Activated naive CD4-positive, alpha-beta T cell treated with anti-CD3 and anti-CD28 coated beads for 36 hours (primary cell): ENCODE data around the gene NMUR1. TPM values are rescaled to one million over a fixed set of nuclear protein-coding genes. Genes with fewer than 3 reads are reported as not detected.

Source experiments
- CTCF ChIA-PET: fragments of 350-600 bp; sonication (Branson Sonifier 250); formaldehyde crosslinking; loops from one replicate; lab custom pipeline; 2021; ENCODE audit warnings: antibody characterized with exemption; lab: Charles Lee
- DNase-seq: peaks from one replicate; pipeline ENCODE4 v3.0.0-alpha.2; 2020
- H3K27ac Mint-ChIP-seq: one replicate; pipeline ENCODE4 v1.8.0; 2021; ENCODE audit warnings: mild to moderate bottlenecking, mixed read lengths
- H3K27me3 Mint-ChIP-seq: one replicate; pipeline ENCODE4 v1.8.0; 2021; ENCODE audit warnings: low read depth, mixed read lengths
- H3K36me3 Mint-ChIP-seq: one replicate; pipeline ENCODE4 v1.8.0; 2021; ENCODE audit warnings: low read depth, mixed read lengths
- H3K4me1 Mint-ChIP-seq: one replicate; pipeline ENCODE4 v1.8.0; 2021; ENCODE audit warnings: low read depth, mixed read lengths
- H3K4me3 Mint-ChIP-seq: one replicate; pipeline ENCODE4 v1.8.0; 2021; ENCODE audit warnings: mild to moderate bottlenecking, moderate library complexity, mixed read lengths
- H3K9me3 Mint-ChIP-seq: one replicate; pipeline ENCODE4 v1.8.0; 2021; ENCODE audit warnings: mixed read lengths
- intact Hi-C: fragments of 100-400 bp; cut with micrococcal nuclease; formaldehyde crosslinking; loops from one replicate; pipeline ENCODE4 v1.15.1; 2023
- total RNA-seq, 2 experiments: library from RNA; stranded (reverse); gene quantifications; one replicate each; pipeline ENCODE4 v1.2.3, GENCODE V29; 2021

The NMUR1 gene
- total RNA-seq, 2 experiments from 2014 or later, result not detected

DNA sequence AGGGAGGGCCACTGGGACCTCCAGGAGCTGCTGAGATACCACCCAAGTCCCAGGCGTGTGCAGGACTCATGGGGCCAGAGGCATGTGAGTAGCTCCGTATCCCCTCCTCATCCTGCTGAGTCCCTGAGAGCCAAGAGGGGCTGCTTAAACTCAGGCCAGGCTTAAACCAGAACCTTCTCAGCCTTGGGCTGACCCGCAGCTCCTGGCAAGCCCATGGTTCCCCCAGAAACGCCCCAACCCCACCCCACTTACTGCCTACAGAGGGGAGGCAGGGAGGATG, 2.5 kb upstream of the NMUR1 start:
- H3K27ac Mint-ChIP-seq, result no peak overlapping the region
- peaks cover 5% of the 10 kb centered on the region for H3K4me1 Mint-ChIP-seq
- peaks cover 15% of the 10 kb centered on the region for H3K27me3 Mint-ChIP-seq
- no peak overlapping the region for H3K4me3 Mint-ChIP-seq
- H3K9me3 Mint-ChIP-seq, result no peaks in the 10 kb centered on the region
- intact Hi-C loops, result no loop called here
- no peak for DNase-seq
- CTCF ChIA-PET, result interaction anchor here (0.6 to 2.2 kb wide), 4 partner anchors 10 to 33 kb away, joined by 3 to 11 read pairs (median 4); no protein-coding TSS in a partner anchor
- H3K36me3 Mint-ChIP-seq, result no peaks in the 10 kb centered on the region

DNA sequence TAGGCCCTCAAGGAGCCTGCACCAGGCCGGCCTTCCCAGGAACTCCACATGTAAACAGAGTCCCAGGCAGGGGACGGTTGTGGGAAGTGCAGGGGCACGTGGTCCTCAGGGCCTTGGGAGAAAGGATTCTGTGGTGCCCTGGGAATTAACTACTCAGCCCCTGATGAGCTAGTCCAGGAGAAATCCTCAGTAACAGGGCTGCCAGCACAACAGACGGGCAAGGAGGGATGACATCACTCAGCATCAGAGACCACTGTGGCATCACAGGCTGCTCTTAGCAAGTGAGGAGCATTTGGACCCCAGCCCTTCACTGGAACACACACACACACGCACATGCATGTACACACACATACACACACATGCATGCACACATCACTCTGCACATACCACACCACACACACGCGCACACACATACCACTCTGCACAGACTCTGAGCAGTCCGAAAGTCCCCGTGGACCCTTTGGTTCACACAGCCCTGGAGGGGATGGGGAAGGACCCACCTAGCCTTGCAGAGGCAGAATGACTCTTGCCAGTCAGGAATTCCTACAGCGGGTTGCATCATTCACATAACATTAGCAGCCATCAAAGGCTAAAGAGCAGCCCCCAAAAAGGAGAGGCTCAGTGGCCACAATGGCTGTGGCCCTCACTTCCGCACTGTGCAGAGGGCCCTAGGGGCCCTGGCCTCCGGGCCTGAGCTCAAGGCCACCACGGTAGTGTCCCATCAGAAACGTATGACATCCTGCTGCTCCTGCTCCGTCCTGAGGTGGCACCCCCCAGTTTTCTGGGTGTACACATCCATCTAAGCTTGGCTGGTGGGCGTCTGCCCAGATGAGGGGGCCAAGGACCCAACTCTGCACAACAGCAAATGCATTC, 1.9 kb upstream of the NMUR1 start:
- no peaks in the 10 kb centered on the region for H3K36me3 Mint-ChIP-seq
- no peaks in the 10 kb centered on the region for H3K9me3 Mint-ChIP-seq
- CTCF ChIA-PET, result interaction anchor here (0.6 to 2.2 kb wide), 6 partner anchors 11 to 34 kb away, joined by 3 to 11 read pairs (median 4); no protein-coding TSS in a partner anchor
- DNase-seq, result no peak
- no peak overlapping the region for H3K4me3 Mint-ChIP-seq
- intact Hi-C loops, result no loop called here
- H3K27me3 Mint-ChIP-seq, result peaks cover 15% of the 10 kb centered on the region
- peaks cover 5% of the 10 kb centered on the region for H3K4me1 Mint-ChIP-seq
- H3K27ac Mint-ChIP-seq, result no peak overlapping the region

DNA sequence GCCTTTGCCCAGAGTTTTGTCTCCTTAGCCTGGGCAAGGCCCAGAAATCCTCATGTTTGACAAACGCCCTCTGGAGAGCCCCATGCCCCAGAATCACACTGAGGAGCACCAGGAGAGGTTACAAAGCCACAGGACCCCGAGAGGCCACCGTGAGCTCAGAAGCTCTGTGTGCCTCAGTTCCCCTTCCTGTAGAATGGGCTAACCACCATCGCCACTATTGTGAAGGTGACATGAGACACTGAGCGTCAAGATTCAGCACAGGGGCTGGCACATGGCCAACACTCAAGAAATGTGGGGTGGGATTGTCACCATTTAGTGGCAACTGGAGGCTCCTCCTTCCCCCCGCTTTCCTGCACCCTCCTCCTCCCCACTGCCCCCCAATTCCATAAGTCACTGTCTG, 1.2 kb upstream of the NMUR1 start:
- intact Hi-C loops, result no loop called here
- Mint-ChIP-seq H3K4me3 (no peak overlapping the region), H3K27me3 (peaks cover 15% of the 10 kb centered on the region), H3K9me3 (no peaks in the 10 kb centered on the region), H3K36me3 (no peaks in the 10 kb centered on the region), H3K27ac (no peak overlapping the region), H3K4me1 (peaks cover 5% of the 10 kb centered on the region)
- CTCF ChIA-PET, result interaction anchor here (0.9 to 1.9 kb wide), 4 partner anchors 8 to 35 kb away, joined by 4 to 7 read pairs (median 6); no protein-coding TSS in a partner anchor
- DNase-seq, result no peak

DNA sequence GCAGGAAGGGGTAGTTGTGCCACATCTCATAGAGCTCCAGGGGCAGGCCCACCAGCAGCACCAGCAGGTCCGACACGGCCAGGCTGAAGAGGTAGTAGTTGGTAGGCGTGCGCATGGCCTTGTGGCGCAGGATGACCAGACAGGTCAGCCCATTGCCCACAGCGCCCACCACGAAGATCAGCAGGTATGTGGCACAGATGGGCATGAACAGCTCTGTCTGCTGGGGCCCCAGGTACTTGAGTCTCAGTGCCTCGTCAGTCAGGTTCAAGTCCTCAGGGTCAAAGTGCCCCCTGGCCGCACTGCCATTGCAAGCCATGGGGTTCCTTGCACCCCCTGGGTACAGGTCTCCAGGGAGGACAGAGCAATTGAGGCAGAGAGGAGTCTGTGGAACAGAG, 1.6 kb downstream of the NMUR1 start:
- intact Hi-C loops, result no loop called here
- no peak overlapping the region for H3K27ac Mint-ChIP-seq
- peaks cover 15% of the 10 kb centered on the region for H3K27me3 Mint-ChIP-seq
- no peak overlapping the region for H3K4me3 Mint-ChIP-seq
- H3K9me3 Mint-ChIP-seq, result no peaks in the 10 kb centered on the region
- no peak for DNase-seq
- H3K4me1 Mint-ChIP-seq, result peaks cover 14% of the 10 kb centered on the region
- no peaks in the 10 kb centered on the region for H3K36me3 Mint-ChIP-seq
- CTCF ChIA-PET, result interaction anchor here (0.6 to 1.0 kb wide), 4 partner anchors 9 to 72 kb away, joined by 3 read pairs; no protein-coding TSS in a partner anchor

DNA sequence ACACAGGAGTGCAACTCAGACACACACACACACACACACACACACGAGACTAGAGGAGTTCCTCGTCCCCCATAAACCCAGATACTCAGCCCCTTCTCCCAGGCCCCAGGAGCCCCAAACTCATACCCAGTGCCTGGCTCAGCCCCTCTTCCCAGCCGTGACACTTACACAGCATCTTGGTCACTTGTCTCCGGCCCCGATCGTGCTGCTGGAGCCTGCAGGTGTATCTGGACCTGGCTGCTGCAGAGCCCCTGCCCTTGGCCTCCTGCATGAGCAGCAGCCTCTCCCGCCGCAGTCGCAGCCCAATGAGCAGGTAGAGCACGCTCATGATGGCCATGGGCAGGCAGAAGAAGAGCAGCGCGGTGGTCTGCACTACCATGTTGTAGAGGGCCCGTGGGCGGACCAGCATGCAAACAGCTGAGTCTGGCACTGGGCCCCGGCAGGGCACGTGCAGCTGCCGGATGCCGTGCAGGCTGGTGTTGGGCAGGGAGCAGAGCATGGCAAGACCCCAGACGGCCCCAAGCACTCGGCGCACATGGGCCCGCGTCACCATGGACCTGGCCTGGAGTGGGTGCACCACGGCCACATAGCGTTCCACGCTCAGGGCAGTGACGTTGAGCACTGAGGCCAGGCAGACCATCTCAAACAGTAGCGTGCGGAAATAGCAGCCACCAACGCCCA, 2.1 kb downstream of the NMUR1 start:
- DNase-seq, result no peak
- H3K4me1 Mint-ChIP-seq, result peaks cover 14% of the 10 kb centered on the region
- CTCF ChIA-PET, result interaction anchor here (0.6 to 1.0 kb wide), 3 partner anchors 8 to 72 kb away, joined by 3 read pairs; no protein-coding TSS in a partner anchor
- no peak overlapping the region for H3K4me3 Mint-ChIP-seq
- no peaks in the 10 kb centered on the region for H3K36me3 Mint-ChIP-seq
- peaks cover 15% of the 10 kb centered on the region for H3K27me3 Mint-ChIP-seq
- no peak overlapping the region for H3K27ac Mint-ChIP-seq
- no peaks in the 10 kb centered on the region for H3K9me3 Mint-ChIP-seq
- intact Hi-C loops, result no loop called here

DNA sequence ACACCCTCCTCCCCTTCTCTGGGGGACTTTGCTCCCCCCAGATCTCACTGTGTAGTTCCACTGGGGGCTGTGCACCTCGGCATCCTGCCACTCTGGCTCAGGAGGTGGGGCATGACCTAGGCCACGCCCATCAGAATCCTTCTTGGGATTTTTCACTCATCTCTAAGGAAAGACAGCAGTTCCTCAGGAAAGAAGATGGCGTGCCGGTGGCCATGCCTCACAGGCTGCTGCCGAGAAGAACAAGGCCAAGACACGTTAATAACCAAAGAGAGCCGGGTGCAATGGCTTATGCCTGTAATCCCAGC, 3.2 kb downstream of the NMUR1 start:
- intact Hi-C loops, result no loop called here
- no peak overlapping the region for H3K4me3 Mint-ChIP-seq
- no peaks in the 10 kb centered on the region for H3K9me3 Mint-ChIP-seq
- H3K27ac Mint-ChIP-seq, result no peak overlapping the region
- H3K36me3 Mint-ChIP-seq, result no peaks in the 10 kb centered on the region
- peaks cover 14% of the 10 kb centered on the region for H3K4me1 Mint-ChIP-seq
- peaks cover 15% of the 10 kb centered on the region for H3K27me3 Mint-ChIP-seq
- CTCF ChIA-PET, result interaction anchor here (0.8 to 1.6 kb wide), 2 partner anchors 9 to 25 kb away, joined by 5 to 8 read pairs; no protein-coding TSS in a partner anchor
- no peak for DNase-seq

DNA sequence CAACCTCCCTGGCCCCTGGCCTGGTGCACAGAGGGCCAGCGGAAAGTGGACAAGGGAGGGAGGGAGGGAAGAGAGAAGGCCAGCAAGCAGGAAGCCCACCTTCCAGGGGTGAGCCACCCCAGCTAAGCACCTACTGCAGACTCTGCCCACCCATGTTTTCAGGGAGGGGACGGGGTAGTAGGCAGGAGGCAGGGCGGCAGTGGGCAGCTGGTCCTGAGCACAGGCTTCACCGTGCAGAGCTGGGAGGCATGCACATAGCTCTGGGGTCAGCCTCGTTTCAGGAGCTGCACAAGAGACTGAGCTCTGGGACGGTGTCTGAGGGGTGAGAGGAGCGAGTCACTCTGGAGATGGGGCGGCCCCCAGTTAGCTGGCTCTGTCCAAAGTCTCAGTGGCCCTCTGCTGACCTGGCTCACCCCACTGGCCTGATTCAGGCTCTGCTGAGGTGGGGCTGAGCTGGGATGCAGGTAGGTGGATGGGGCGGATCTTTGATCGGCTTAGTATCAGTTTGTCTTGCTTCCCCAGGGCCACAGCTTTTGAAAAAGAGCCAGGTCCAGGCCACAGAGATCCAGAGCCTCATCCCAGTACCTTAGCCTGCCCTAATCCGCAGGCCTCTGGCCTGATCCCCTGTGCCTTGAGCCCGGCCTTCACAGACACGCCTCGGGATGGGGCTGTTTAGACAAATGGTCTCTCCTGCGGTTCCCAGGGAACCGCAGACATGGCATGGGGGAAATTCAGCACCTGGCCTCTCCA, 3.7 kb downstream of the NMUR1 start:
- Mint-ChIP-seq H3K36me3 (no peaks in the 10 kb centered on the region), H3K27ac (no peak overlapping the region), H3K9me3 (no peaks in the 10 kb centered on the region), H3K27me3 (peaks cover 15% of the 10 kb centered on the region), H3K4me1 (peaks cover 14% of the 10 kb centered on the region), H3K4me3 (no peak overlapping the region)
- CTCF ChIA-PET, result interaction anchor here (0.6 to 1.6 kb wide), 4 partner anchors 9 to 89 kb away, joined by 3 to 8 read pairs (median 6); no protein-coding TSS in a partner anchor
- intact Hi-C loops, result no loop called here
- DNase-seq, result no peak

DNA sequence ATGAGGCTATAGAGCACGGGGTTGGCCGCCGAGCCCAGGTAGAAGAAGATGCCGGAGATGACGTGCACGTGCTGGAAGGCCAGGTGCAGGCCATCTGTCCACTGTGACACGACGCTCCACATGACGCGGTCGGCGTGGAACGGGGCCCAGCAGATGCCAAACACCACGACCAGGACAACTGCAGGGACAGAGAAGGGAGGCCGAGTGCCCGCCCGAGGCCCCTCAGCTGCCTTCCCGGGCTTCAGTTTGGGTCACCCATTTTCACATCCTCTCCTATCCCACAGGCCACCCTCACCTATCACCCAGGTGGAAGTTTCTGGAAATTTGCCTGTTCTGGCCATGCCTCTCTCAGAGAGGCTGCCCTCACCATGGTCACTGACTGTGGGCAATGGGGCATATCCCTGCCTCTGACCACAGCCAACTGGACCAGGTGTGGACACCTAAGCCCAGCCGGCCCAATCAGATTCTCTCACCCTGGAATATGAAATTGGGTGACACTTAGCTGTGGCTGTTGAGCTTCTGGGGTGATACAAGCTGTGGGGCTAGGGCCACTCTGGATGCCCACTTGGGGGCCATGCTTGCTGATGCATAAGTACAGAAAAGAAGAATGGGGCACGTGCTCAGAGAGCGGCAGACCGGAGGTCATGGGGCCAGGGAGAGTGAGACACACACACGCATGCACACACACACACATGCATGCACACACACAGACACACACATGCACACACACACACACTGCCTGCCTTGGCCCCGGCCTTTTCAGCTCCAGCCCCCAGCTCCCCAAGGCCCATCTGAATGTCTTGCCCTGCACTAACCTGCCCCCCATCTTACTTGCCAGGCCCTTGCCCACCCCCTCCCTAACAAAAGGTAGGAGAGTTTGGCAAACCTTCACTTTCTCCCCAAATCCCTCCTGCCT, 4.7 kb downstream of the NMUR1 start:
- Mint-ChIP-seq H3K4me1 (peaks cover 10% of the 10 kb centered on the region), H3K27me3 (peaks cover 10% of the 10 kb centered on the region), H3K9me3 (no peaks in the 10 kb centered on the region), H3K36me3 (no peaks in the 10 kb centered on the region), H3K4me3 (no peak overlapping the region), H3K27ac (no peak overlapping the region)
- no peak for DNase-seq
- intact Hi-C loops, result no loop called here
- CTCF ChIA-PET, result interaction anchor here (0.6 to 1.6 kb wide), 3 partner anchors 8 to 88 kb away, joined by 3 to 8 read pairs (median 6); no protein-coding TSS in a partner anchor

DNA sequence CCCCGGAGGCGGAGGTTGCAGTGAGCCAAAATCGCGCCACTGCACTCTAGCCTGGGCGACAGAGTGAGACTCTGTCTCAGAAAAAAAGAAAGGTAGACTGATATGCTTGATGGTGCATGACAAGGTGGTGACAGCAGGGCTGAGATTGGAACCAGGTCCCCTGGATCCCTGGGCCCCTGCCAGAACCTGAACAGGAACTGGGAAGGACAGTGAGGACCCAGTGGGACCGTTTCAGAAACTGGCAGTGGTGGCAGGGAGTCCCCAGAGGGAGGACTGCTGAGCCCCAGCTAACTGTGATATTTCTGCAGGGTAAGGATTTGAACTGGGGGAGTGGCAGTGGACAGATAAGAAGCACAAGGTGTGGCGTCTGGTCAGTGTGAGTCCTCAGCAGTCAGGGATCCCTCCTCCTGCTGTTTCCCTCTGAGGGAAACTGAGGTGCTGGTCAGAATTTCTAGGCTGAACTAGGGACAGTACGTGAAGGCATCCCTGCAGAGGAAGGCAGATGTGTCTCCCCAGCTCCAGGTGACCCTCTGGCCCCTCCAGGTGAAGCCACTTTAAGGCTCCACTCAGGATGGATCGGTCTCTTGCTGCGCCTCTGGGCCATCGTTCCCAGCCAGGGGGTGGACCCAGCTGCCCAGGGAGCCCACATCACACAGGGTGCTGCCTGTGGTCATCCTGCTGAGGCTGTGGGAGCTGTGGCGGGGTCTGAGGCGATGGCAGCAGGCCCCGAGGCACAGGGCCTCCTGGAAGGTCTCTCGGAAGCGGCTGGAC, 5.6 kb downstream of the NMUR1 start:
- no peak overlapping the region for H3K4me3 Mint-ChIP-seq
- peaks cover 10% of the 10 kb centered on the region for H3K4me1 Mint-ChIP-seq

DNA sequence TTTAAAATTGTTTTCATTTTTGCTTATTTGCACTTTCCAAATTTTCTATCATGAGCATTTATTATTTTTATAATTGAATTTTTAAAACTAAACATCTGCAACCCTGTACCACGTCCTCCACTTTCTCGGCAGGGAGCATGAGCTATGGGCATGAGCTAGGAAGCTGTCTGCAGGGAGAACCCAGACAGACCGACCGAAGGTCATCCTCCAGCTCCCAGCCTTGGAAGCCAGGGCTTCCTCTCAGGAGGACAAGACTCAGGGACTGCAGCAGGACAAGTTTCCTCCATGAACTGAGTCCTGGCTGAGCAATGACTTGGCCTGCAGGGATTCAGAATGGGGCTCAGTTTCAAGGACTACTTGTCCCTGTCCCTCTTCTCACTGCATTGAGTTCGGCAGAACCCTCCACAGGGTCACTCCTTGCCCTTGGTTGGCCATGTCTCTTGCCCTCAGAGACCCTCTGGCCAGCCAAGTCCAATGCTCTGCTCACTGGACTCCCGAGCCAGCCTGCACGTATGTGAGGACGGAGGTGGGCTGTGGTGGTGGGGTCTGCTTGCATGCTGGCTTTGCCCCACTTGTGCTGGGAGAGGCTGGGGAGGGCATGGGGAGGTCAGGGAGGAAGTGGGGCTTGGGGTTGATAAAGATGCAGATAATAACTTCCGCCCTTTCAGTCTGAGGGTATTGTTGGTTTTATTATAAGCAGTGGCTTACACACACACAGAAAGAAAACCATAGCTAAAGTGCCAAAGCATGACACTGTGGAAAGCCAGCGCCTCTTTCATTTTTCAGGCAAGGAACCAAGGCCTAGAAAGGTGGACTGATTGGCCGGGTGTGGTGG, 6.6 kb downstream of the NMUR1 start:
- intact Hi-C loops, result no loop called here
- Mint-ChIP-seq H3K4me1 (peaks cover 10% of the 10 kb centered on the region), H3K36me3 (no peaks in the 10 kb centered on the region), H3K4me3 (no peak overlapping the region), H3K27me3 (no peaks in the 10 kb centered on the region), H3K27ac (no peak overlapping the region), H3K9me3 (no peaks in the 10 kb centered on the region)
- no peak for DNase-seq
- CTCF ChIA-PET, result interaction anchor here (1.7 kb wide), 1 partner anchor 78 kb away, joined by 6 read pairs; no protein-coding TSS in a partner anchor

More for the DNA sequence above, 5.6 kb downstream of the NMUR1 start:
- Mint-ChIP-seq H3K27me3 (peaks cover 8% of the 10 kb centered on the region), H3K36me3 (no peaks in the 10 kb centered on the region), H3K27ac (no peak overlapping the region), H3K9me3 (no peaks in the 10 kb centered on the region)
- CTCF ChIA-PET, result interaction anchor here (1.7 kb wide), 1 partner anchor 77 kb away, joined by 6 read pairs; no protein-coding TSS in a partner anchor
- DNase-seq, result no peak
- intact Hi-C loops, result no loop called here
